Measurements from ENCODE around the gene COG5. TPM values are rescaled to one million over a fixed set of nuclear protein-coding genes. Genes with fewer than 3 reads are reported as not detected.

COG5 gene
- total RNA-seq: 30.6 and 55.2 TPM in 2 replicates

- DNase-seq (ENCODE audit: low read depth): peak; percentile 45
Measured at GRCh38 chr7:107563775-107564552, at the start of gene COG5, which contains the start of gene DUS4L. TSS of gene COG5 (minus strand) at chr7:107563920. CDS start at chr7:107563896, 24 bp downstream. TSS of gene DUS4L (plus strand) at chr7:107563971. CDS start at chr7:107567071, 3,100 bp downstream.

GRCh38 chr7:107613439-107613838 lies 49.7 kb upstream of the COG5 start:
- no peak for DNase-seq (ENCODE audit: low read depth)

- DNase-seq (ENCODE audit: low read depth): no peak
Measured at GRCh38 chr7:107610323-107610722, 46.6 kb upstream of the COG5 start.

GRCh38 chr7:107609811-107610261 lies 46.1 kb upstream of the COG5 start:
- peak; percentile 20 for DNase-seq (ENCODE audit: low read depth)

GRCh38 chr7:107606303-107606702 lies 42.6 kb upstream of the COG5 start:
- DNase-seq (ENCODE audit: low read depth): no peak

GRCh38 chr7:107605218-107605815 lies 41.6 kb upstream of the COG5 start:
- DNase-seq (ENCODE audit: low read depth): no peak

- no peak for DNase-seq (ENCODE audit: low read depth)
Measured at GRCh38 chr7:107600816-107601215, 37.1 kb upstream of the COG5 start.

GRCh38 chr7:107599262-107599661 lies 35.5 kb upstream of the COG5 start:
- DNase-seq (ENCODE audit: low read depth): no peak

GRCh38 chr7:107597953-107598352 lies 34.2 kb upstream of the COG5 start:
- DNase-seq (ENCODE audit: low read depth): no peak

- DNase-seq (ENCODE audit: low read depth): no peak
Measured at GRCh38 chr7:107597582-107597916, 33.8 kb upstream of the COG5 start.

- DNase-seq (ENCODE audit: low read depth): peak; percentile 25
Measured at GRCh38 chr7:107596881-107597581, 33.3 kb upstream of the COG5 start.

- DNase-seq (ENCODE audit: low read depth): peak; percentile 96
Measured at GRCh38 chr7:107594961-107595737, 31.4 kb upstream of the COG5 start.

GRCh38 chr7:107593025-107593410 lies 29.3 kb upstream of the COG5 start:
- DNase-seq (ENCODE audit: low read depth): no peak

- DNase-seq (ENCODE audit: low read depth): no peak
Measured at GRCh38 chr7:107592361-107593024, 28.8 kb upstream of the COG5 start.

- DNase-seq (ENCODE audit: low read depth): no peak
Measured at GRCh38 chr7:107591421-107591820, 27.7 kb upstream of the COG5 start.

GRCh38 chr7:107588529-107589130 lies 24.9 kb upstream of the COG5 start:
- DNase-seq (ENCODE audit: low read depth): no peak

GRCh38 chr7:107584716-107585115 lies 21.0 kb upstream of the COG5 start:
- DNase-seq (ENCODE audit: low read depth): no peak

GRCh38 chr7:107582875-107583274 lies 19.2 kb upstream of the COG5 start:
- no peak for DNase-seq (ENCODE audit: low read depth)

- no peak for DNase-seq (ENCODE audit: low read depth)
Measured at GRCh38 chr7:107581387-107582013, 17.8 kb upstream of the COG5 start.

GRCh38 chr7:107580716-107581383 lies 17.1 kb upstream of the COG5 start:
- DNase-seq (ENCODE audit: low read depth): no peak
